GM18526 (cell line): Measurements from ENCODE around the gene LRP2BP.

Experiments
- POLR2A ChIP-seq: IDR thresholded peaks from 3 replicates; pipeline ENCODE4 v1.6.1; 2011; ENCODE audit not compliant: insufficient read length; ENCODE audit errors: extremely low read depth

The LRP2BP gene

DNA sequence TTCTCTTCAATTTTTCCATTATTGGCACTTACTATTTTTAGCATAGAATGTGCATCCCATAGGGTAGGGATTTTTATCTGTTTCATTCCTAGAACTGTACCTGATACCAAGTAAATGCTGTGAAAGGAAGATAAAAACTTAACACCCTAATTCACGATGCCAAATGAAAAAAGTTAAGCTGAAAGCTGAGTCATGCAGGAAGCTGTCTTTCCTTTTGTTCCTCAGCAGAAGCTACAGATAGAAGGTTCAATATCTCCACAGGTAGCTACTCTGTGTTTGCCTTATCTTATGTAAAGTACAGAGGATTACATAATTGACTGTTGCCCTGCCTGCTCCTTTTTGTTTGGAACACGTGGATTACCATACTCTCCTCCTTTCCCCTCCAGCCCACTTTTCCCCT is 77.0 kb downstream of the LRP2BP start:
- TF ChIP-seq POLR2A: no peak

DNA sequence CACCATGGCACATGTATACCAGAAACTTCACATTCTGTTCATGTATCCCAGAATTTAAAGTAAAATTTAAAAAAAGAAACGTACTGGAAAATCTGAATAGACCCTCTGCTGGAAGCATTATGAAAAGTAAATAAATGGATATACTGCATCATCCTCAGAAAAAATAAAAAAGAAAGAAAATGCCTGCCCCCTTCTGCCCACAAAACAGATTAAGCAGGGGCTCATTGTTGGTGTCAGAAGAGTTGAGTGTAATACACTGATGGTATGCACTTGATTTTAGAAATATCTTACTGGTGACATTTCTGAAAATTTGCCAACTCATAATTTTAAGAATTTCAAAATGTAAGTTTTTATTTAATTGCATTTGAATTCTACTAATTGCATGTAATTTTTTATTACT is 77.8 kb downstream of the LRP2BP start:
- no peak for TF ChIP-seq POLR2A
